Measurements from ENCODE around the gene STAG1. TPM values are rescaled to one million over a fixed set of nuclear protein-coding genes. Genes with fewer than 3 reads are reported as not detected.
"Not testable (repeated sequence)": the region's sequence is repeated elsewhere in the genome, so short reads cannot be mapped to it uniquely, and the experiment has no call there.

Gene STAG1
- total RNA-seq, 2 donors from 2014 or later, result 26.2 to 28.3 TPM

- no peak for DNase-seq
- Histone ChIP-seq H3K27ac (no peak overlapping the region), H3K4me1 (peaks cover 56% of the 10 kb centered on the region), H3K9me3 (no peaks in the 10 kb centered on the region), H3K4me3 (no peak overlapping the region), H3K36me3 (replicated peaks in 1 of 2; ENCODE audit: insufficient read depth in 1 of 2, low read depth in 2 of 2) (no peaks in the 10 kb centered on the region), H3K27me3 (no peaks in the 10 kb centered on the region)
- intact Hi-C loops (cut with DNase I), result no loop called here
- ATAC-seq, result no peak
- 79 to 82% methylated on average over 6 of the region's 6 CpGs for WGBS, 2 donors
- TF ChIP-seq POLR2A (IDR thresholded peaks at IDR 0.05) (no peak), CTCF (IDR thresholded peaks at IDR 0.05) (no peak)
Measured at GRCh38 chr3:136728918-136729317, 23.3 kb downstream of the STAG1 start.

GRCh38 chr3:136728473-136728872 is 23.7 kb downstream of the STAG1 start:
- Histone ChIP-seq H3K4me3 (no peak overlapping the region), H3K36me3 (replicated peaks in 1 of 2; ENCODE audit: insufficient read depth in 1 of 2, low read depth in 2 of 2) (no peaks in the 10 kb centered on the region), H3K27ac (no peak overlapping the region), H3K4me1 (peaks cover 56% of the 10 kb centered on the region), H3K27me3 (no peaks in the 10 kb centered on the region), H3K9me3 (no peaks in the 10 kb centered on the region)
- no peak for ATAC-seq
- WGBS, 2 donors, result 84 to 90% methylated on average over 1 of the region's 1 CpG
- DNase-seq, result no peak
- intact Hi-C loops (cut with DNase I), result no loop called here
- no peak for TF ChIP-seq POLR2A (IDR thresholded peaks at IDR 0.05)
- no peak for TF ChIP-seq CTCF (IDR thresholded peaks at IDR 0.05)

- 25 to 28% methylated on average over 2 of the region's 2 CpGs for WGBS, 2 donors
- no peak for DNase-seq
- intact Hi-C loops (cut with DNase I), result no loop called here
- no peak for TF ChIP-seq POLR2A (IDR thresholded peaks at IDR 0.05)
- Histone ChIP-seq H3K4me3 (no peak overlapping the region), H3K9me3 (no peaks in the 10 kb centered on the region), H3K27ac (no peak overlapping the region), H3K36me3 (replicated peaks in 1 of 2; ENCODE audit: insufficient read depth in 1 of 2, low read depth in 2 of 2) (no peaks in the 10 kb centered on the region), H3K27me3 (no peaks in the 10 kb centered on the region), H3K4me1 (peaks cover 28% of the 10 kb centered on the region)
- ATAC-seq, result peak; percentile 47
Measured at GRCh38 chr3:136725468-136725867, 26.7 kb downstream of the STAG1 start.

- H3K27ac ChIP-seq; ATAC-seq; DNase-seq; H3K36me3 ChIP-seq (replicated peaks in 1 of 2; ENCODE audit: insufficient read depth in 1 of 2, low read depth in 2 of 2); intact Hi-C loops (cut with DNase I); H3K4me3 ChIP-seq; H3K9me3 ChIP-seq; H3K27me3 ChIP-seq: not testable (repeated sequence)
- peaks cover 20% of the 10 kb centered on the region for H3K4me1 ChIP-seq
- WGBS, 2 donors, result 99% methylated on average over 16 of the region's 27 CpGs; no CpG with 5 or more reads in 1 of the 2 donors
Measured at GRCh38 chr3:136722916-136723315, 29.3 kb downstream of the STAG1 start.

- ATAC-seq; H3K27me3 ChIP-seq; H3K27ac ChIP-seq; H3K36me3 ChIP-seq (replicated peaks in 1 of 2; ENCODE audit: insufficient read depth in 1 of 2, low read depth in 2 of 2); H3K9me3 ChIP-seq; intact Hi-C loops (cut with DNase I); DNase-seq; H3K4me3 ChIP-seq: not testable (repeated sequence)
- peaks cover 20% of the 10 kb centered on the region for H3K4me1 ChIP-seq
- 94 to 100% methylated on average over 4 of the region's 5 CpGs for WGBS, 2 donors
Measured at GRCh38 chr3:136722399-136722798, 29.8 kb downstream of the STAG1 start.

GRCh38 chr3:136720091-136720490 is 32.1 kb downstream of the STAG1 start:
- Histone ChIP-seq H3K4me1 (peaks cover 2% of the 10 kb centered on the region), H3K4me3 (no peak overlapping the region), H3K27me3 (no peaks in the 10 kb centered on the region), H3K27ac (no peak overlapping the region), H3K9me3 (no peaks in the 10 kb centered on the region), H3K36me3 (replicated peaks in 1 of 2; ENCODE audit: insufficient read depth in 1 of 2, low read depth in 2 of 2) (no peaks in the 10 kb centered on the region)
- WGBS, 2 donors, result 95 to 99% methylated on average over 5 of the region's 5 CpGs
- no peak for ATAC-seq
- intact Hi-C loops (cut with DNase I), result no loop called here
- TF ChIP-seq CTCF (IDR thresholded peaks at IDR 0.05) (no peak), POLR2A (IDR thresholded peaks at IDR 0.05) (no peak)
- no peak for DNase-seq

Data from body of pancreas (tissue), 4 donors.